Stimulated activated CD4-positive, alpha-beta T cell treated with anti-CD3 and anti-CD28 coated beads, TNF-alpha, amount 100 ng/mL, for 48 hours (primary cell): Measurements from ENCODE around the gene CNTFR.

Experiments
- DNase-seq, 3 donors: peaks; one replicate each; pipeline ENCODE4 v3.0.0-alpha.2; 2020; ENCODE audit warnings: low read depth in 3 of 3

The CNTFR gene

DNA sequence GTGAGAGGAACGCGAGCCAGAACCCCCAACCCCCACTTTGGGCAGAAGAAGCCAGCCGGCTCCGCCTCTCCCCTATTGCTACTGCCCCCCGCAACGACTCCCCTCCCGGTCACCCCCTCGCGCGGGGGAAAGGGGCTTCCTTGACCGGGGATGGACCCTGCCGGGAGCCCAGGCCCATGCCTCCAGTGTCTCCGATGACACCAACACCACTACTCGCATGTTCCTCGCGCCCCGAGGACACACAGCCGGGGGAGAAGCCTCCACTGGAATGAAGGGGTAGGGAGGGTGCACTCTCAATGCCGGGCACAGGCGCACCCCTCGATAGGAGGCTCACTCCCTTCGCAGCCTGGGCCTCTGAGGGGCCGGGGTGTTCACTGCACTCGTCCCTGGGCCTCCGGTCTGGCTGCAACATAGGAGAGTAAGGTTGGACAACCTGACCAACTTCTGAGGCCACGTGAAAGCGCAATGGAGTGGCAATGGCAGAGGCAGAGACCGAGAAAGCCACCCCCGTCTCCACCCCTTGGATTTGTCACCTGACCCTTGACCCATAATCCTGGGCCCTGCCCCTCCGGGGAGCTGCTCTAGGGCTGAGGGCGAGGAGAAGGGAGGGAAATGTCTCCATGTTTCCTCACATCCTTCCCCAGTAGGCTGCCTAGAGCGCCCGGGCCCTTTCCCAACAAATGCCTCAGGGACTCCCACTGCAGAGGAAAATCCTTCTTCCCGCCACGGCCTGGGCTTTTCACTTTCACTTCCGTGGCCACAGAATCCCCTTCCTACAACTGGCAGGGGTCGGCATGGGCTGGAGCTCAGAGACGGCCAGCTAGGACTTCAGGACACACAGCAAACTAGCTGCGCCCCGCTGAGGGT is 1.1 kb upstream of the CNTFR start:
- DNase-seq = no peak

- no peak for DNase-seq
These were observed 571 bp downstream of the CNTFR start for GRCh38 chr9:34588671-34589635.

DNA sequence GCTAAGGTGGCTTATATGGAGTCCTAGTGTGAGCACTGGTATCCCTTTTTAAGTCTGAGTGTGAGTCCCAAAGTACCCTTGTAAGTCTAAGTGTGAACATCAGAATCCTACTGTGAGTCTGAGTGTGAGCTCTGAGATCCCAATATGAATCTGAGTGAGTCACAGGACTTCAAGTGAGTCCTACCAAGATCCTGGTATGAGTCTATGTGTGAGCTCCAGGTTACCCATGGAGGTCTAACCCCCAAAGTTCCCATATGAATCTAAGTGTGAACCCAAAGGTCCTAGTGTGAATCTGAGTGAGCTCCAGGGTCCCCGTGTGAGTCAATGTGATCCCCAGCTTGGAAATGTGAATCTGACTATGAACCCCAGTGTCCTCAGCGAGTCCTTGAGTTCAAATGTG is 2.3 kb downstream of the CNTFR start:
- DNase-seq = no peak

GRCh38 chr9:34585946-34586669 is 3.4 kb downstream of the CNTFR start:
- DNase-seq = no peak

GRCh38 chr9:34584970-34585369 is 4.6 kb downstream of the CNTFR start:
- no peak for DNase-seq

DNA sequence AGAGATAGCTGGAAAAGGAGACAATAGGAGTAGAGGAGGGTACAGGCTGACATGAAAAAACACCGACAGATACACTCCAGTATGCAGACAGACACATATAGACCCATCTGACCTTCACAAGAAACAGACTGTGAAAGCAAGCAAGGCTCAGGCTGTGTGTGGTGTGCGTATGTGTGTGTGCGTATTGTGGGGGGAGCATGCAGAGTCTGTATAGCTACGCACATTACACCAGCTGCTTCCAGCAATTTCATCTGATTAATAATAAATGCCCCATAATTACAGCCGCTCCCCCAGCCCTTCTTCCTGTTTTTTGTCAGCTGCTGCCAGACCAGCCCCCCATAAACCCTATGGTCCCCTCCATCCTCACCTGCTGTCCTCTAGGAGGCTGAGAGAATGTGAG is 6.7 kb downstream of the CNTFR start:
- DNase-seq = no peak

GRCh38 chr9:34581318-34581717 is 8.2 kb downstream of the CNTFR start:
- no peak for DNase-seq

GRCh38 chr9:34580358-34580757 is 9.2 kb downstream of the CNTFR start:
- DNase-seq = no peak

GRCh38 chr9:34579808-34580163 is 9.7 kb downstream of the CNTFR start:
- no peak for DNase-seq

DNA sequence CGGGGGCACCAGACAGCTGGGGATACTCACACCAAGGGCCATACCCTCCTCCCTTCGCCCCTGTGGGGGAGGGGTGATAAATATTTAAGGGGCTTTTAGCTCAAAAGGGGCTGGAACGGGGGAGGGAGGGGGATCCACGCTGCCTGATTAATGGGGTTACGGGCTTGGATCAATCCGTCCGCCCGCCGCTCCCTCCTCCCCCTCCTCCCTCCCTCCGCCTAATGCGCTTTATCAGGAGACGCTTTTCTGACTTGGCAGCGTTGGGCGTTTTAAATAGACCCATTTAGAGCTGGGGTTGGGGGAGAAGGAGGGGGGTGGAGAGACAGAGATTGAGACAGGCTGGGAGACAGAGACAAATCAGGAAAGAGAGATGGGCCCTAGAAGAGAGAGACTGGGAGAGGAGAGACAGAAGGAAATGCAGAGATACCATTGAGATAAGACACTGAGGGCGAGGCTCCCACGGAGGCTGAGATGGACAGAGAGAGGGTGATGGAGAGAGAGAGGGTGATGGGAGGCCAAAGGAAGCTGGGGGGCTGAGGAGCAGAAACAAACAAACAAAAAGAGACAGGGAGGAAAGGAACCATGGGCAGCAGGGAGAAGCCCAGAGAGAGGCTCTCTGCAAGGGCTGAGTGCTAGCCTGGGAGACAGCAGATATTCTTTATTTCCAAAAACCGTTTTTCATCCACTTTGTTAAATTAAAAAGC is 10.3 kb downstream of the CNTFR start:
- no peak for DNase-seq

DNA sequence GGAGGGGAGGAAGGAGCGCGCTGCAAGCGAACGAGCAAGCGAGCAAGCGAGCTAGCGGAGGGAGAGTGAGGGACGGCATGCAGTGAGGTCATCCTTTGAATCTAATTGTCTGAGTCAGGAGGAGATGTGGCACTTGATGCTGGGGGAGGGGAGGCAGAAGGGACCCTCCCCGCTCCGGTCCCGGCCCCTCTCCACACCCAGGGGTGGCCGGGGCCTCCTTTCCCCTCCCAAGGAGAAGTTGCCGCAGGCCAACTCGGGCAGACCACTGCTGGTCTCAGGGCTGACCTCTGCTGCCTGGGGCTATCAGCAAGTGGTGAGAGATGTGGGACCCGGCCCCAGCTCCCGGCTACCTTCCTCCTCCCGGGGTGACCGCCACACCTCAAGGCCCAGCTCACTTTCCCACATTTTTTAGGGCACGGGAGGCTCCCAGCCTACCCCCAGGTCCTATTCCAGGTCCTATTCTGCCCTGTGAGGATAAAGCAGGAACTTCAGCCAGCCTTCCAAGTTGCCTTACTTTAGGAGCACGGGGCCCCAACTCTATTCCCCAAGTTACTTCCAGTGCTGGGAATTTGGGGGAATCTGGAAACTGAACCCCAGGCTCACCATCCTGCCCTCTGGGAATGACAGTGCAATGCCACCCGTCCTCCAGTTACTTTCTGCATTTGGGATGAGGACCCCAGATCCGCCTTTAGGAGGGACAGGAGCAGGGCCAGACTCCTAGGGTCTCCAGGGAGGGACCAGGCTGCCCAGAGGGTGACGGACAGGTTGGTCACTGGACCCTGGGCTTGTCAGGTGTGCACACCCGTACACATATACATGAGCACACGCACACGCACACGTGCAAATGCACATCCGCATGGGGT is 11.1 kb downstream of the CNTFR start:
- no peak for DNase-seq

- no peak for DNase-seq
These were observed 11.9 kb downstream of the CNTFR start for GRCh38 chr9:34577400-34578240.

- DNase-seq = no peak
These were observed 12.7 kb downstream of the CNTFR start for GRCh38 chr9:34576597-34577399.

GRCh38 chr9:34575862-34576596 is 13.5 kb downstream of the CNTFR start:
- DNase-seq = no peak

GRCh38 chr9:34575241-34575640 is 14.3 kb downstream of the CNTFR start:
- DNase-seq = no peak

DNA sequence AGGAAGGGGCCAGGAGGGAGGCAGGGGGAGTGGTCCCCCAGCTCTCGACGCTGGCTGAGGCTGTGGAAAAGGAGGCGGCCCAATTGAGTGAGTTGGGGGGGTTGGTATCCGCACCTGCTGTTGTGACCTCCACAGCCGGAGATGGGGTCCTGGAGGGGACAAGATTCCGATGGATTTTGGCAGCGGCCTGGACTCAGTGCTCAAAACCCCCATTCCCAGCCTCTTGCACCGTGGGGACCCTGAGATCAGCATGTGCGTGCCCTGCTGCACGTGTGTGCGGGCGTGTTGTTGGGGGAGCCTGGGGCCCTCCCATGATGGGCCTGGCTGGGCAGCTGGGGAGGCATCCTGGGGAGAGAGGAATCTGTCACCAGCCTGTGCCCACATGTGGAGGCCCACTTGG is 15.0 kb downstream of the CNTFR start:
- no peak for DNase-seq

GRCh38 chr9:34573599-34574325 is 15.8 kb downstream of the CNTFR start:
- no peak for DNase-seq
